Keratinocyte (primary cell): ENCODE measurements around the gene FKBP5. TPM values are rescaled to one million over a fixed set of nuclear protein-coding genes. Genes with fewer than 3 reads are reported as not detected.

Experiments
- DNase-seq: peaks from one replicate; pipeline ENCODE4 v3.0.0-alpha.2; 2011; ENCODE audit warnings: low read depth, missing footprints, low spot score
- FAIRE-seq: peaks from 2 replicates; lab custom pipeline; 2011; peaks lifted over from hg19 to GRCh38; lab: Jason Lieb, UNC
- H2AFZ ChIP-seq: 2 replicates; pipeline ENCODE4 v1.6.0; 2012; ENCODE audit warnings: low read length, control low read depth, inconsistent platforms; ENCODE audit not compliant: control insufficient read depth
- H3K27ac ChIP-seq: 2 replicates; pipeline ENCODE4 v1.5.1; 2011; ENCODE audit warnings: low read length; ENCODE audit not compliant: control insufficient read depth, insufficient read depth
- H3K27me3 ChIP-seq: 3 replicates; pipeline ENCODE4 v1.6.0; 2011; ENCODE audit warnings: low read length; ENCODE audit not compliant: control insufficient read depth, insufficient read depth; ENCODE audit errors: extremely low read depth
- H3K36me3 ChIP-seq, 2 experiments: 2 replicates in 1 of 2; 3 replicates in 1 of 2; pipeline ENCODE4 v1.5.1; 2011; ENCODE audit warnings: low read length in 2 of 2, mild to moderate bottlenecking in 1 of 2; ENCODE audit not compliant: control insufficient read depth in 2 of 2, insufficient read depth in 2 of 2; ENCODE audit errors: extremely low read depth in 1 of 2
- H3K4me1 ChIP-seq: 3 replicates; pipeline ENCODE4 v1.5.1; 2011; ENCODE audit warnings: low read length; ENCODE audit not compliant: control insufficient read depth, insufficient read depth; ENCODE audit errors: extremely low read depth
- H3K4me2 ChIP-seq: 3 replicates; pipeline ENCODE4 v1.6.0; 2011; ENCODE audit warnings: low read depth, low read length; ENCODE audit not compliant: control insufficient read depth, insufficient read depth; ENCODE audit errors: extremely low read depth
- H3K4me3 ChIP-seq, 3 experiments: fragments of 200-600 bp in 1 of 3; sonication (generic) in 1 of 3; 2 replicates in 2 of 3; 3 replicates in 1 of 3; pipeline ENCODE4 v1.5.1; 2011 to 2016; ENCODE audit warnings: low read length in 3 of 3, mild to moderate bottlenecking in 3 of 3, control low read depth in 2 of 3, inconsistent platforms in 1 of 3, low read depth in 1 of 3, mixed read lengths in 1 of 3, mixed run types in 1 of 3, moderate library complexity in 1 of 3; ENCODE audit not compliant: control insufficient read depth in 2 of 3, insufficient read depth in 2 of 3; ENCODE audit errors: extremely low read depth in 1 of 3
- H3K79me2 ChIP-seq: 2 replicates; pipeline ENCODE4 v1.6.0; 2012; ENCODE audit warnings: low read length; ENCODE audit not compliant: control insufficient read depth, insufficient read depth
- H3K9ac ChIP-seq: 3 replicates; pipeline ENCODE4 v1.6.0; 2011; ENCODE audit warnings: low read length; ENCODE audit not compliant: control insufficient read depth, insufficient read depth; ENCODE audit errors: extremely low read depth
- H3K9me1 ChIP-seq: 3 replicates; pipeline ENCODE4 v1.6.0; 2011; ENCODE audit warnings: low read length; ENCODE audit not compliant: control insufficient read depth, insufficient read depth; ENCODE audit errors: extremely low read depth
- H3K9me3 ChIP-seq: 2 replicates; pipeline ENCODE4 v1.5.1; 2012; ENCODE audit warnings: low read depth, low read length; ENCODE audit not compliant: control insufficient read depth
- H4K20me1 ChIP-seq: 3 replicates; pipeline ENCODE4 v1.6.0; 2011; ENCODE audit warnings: low read length; ENCODE audit not compliant: control insufficient read depth, insufficient read depth; ENCODE audit errors: extremely low read depth
- CTCF ChIP-seq, 3 experiments: IDR thresholded peaks in 1 of 3; conservative IDR thresholded peaks in 1 of 3; optimal IDR thresholded peaks in 1 of 3; 2 replicates in 2 of 3; 3 replicates in 1 of 3; pipeline versions ENCODE3 to v1.5.1; 2011; ENCODE audit warnings: low read length in 3 of 3, mild to moderate bottlenecking in 3 of 3, moderate library complexity in 2 of 3, control low read depth in 1 of 3, inconsistent platforms in 1 of 3; ENCODE audit not compliant: insufficient read depth in 2 of 3; ENCODE audit errors: extremely low read depth in 1 of 3
- EZH2 ChIP-seq: IDR thresholded peaks from one replicate; pipeline ENCODE4 v1.6.1; 2012; ENCODE audit warnings: inconsistent platforms, mild to moderate bottlenecking, low read length, moderate library complexity
- dilution Hi-C: fragments of 300-500 bp; cut with MboI; formaldehyde crosslinking; loops from one replicate; pipeline ENCODE4 v1.7.0; 2020; ENCODE audit warnings: low sequenced_read_pairs; ENCODE audit not compliant: extremely low pct_ligation_motif_present
- polyA plus RNA-seq, 5 experiments: library from polyadenylated mRNA; depleted of rRNA in 3 of 5; stranded (reverse) in 3 of 5; stranded (forward) in 1 of 5; unstranded in 1 of 5; fragments of >200 nt; gene quantifications; 1 replicate in 1 of 5; 2 replicates in 3 of 5; 3 replicates in 1 of 5; pipeline versions ENCODE4 v1.2.1 to v1.2.3, GENCODE V29; 2011 to 2012; ENCODE audit warnings: missing spikeins in 2 of 5, low read depth in 1 of 5, low replicate concordance in 1 of 5

The FKBP5 gene
- polyA plus RNA-seq, 1 donor (not counting 4 experiments of a cell fraction or from before 2014, with no cell fraction given): 88.3 TPM

- H3K9me3 ChIP-seq: no peaks in the 10 kb centered on the region
- H3K27me3 ChIP-seq: no peaks in the 10 kb centered on the region
- FAIRE-seq: no peak
- DNase-seq: no peak
- no peak overlapping the region for H2AFZ ChIP-seq
- H3K9ac ChIP-seq: no peak overlapping the region
- H3K27ac ChIP-seq: no peak overlapping the region
- H3K79me2 ChIP-seq: peaks cover 2% of the 10 kb centered on the region
- dilution Hi-C loops: no loop called here
- TF ChIP-seq CTCF (optimal IDR thresholded peaks at IDR 0.05 in 1 of 3, IDR thresholded peaks at IDR 0.05 in 1 of 3, conservative IDR thresholded peaks at IDR 0.05 in 1 of 3; ENCODE audit: extremely low read depth in 1 of 3, insufficient read depth in 2 of 3, low read length in 3 of 3) (no peak), EZH2 (no peak)
- H3K9me1 ChIP-seq: no peaks in the 10 kb centered on the region
- no peaks in the 10 kb centered on the region for H4K20me1 ChIP-seq
- H3K4me3 ChIP-seq: no peak overlapping the region
- peaks cover 9% of the 10 kb centered on the region for H3K4me1 ChIP-seq
- peaks cover 14 to 36% of the 10 kb centered on the region in 2 experiments for H3K36me3 ChIP-seq
- H3K4me2 ChIP-seq: no peak overlapping the region
Observed at GRCh38 chr6:35637911-35638310, 50.8 kb downstream of the FKBP5 start.

- no peak overlapping the region for H3K9ac ChIP-seq
- FAIRE-seq: no peak
- no peak overlapping the region for H3K4me3 ChIP-seq
- H3K36me3 ChIP-seq: peaks cover 12 to 34% of the 10 kb centered on the region in 2 experiments
- H3K9me1 ChIP-seq: no peaks in the 10 kb centered on the region
- peaks cover 9% of the 10 kb centered on the region for H3K4me1 ChIP-seq
- dilution Hi-C loops: no loop called here
- no peak overlapping the region for H3K4me2 ChIP-seq
- H4K20me1 ChIP-seq: no peaks in the 10 kb centered on the region
- DNase-seq: no peak
- no peaks in the 10 kb centered on the region for H3K27me3 ChIP-seq
- H3K79me2 ChIP-seq: no peaks in the 10 kb centered on the region
- H2AFZ ChIP-seq: no peak overlapping the region
- H3K27ac ChIP-seq: no peak overlapping the region
- TF ChIP-seq CTCF (optimal IDR thresholded peaks at IDR 0.05 in 1 of 3, IDR thresholded peaks at IDR 0.05 in 1 of 3, conservative IDR thresholded peaks at IDR 0.05 in 1 of 3; ENCODE audit: extremely low read depth in 1 of 3, insufficient read depth in 2 of 3, low read length in 3 of 3): no peak
- no peak for TF ChIP-seq EZH2
- H3K9me3 ChIP-seq: no peaks in the 10 kb centered on the region
Observed at GRCh38 chr6:35635601-35636597, 52.8 kb downstream of the FKBP5 start.
